Osteocyte (in vitro differentiated cells): Measurements from ENCODE around the gene SCARF2. TPM values are rescaled to one million over a fixed set of nuclear protein-coding genes. Genes with fewer than 3 reads are reported as not detected.
A peak's percentile ranks its signal among the peaks of the same experiment; 100 is the strongest.

Experiments
- DNase-seq: peaks from one replicate; pipeline ENCODE4 v3.0.0; 2021; ENCODE audit warnings: mixed read lengths; ENCODE audit not compliant: unreplicated experiment; ENCODE audit errors: extremely low spot score
- H3K27ac Mint-ChIP-seq: one replicate; pipeline ENCODE4 v1.8.0; 2021; ENCODE audit warnings: mild to moderate bottlenecking, mixed read lengths; ENCODE audit not compliant: unreplicated experiment
- H3K27me3 Mint-ChIP-seq: one replicate; pipeline ENCODE4 v1.8.0; 2021; ENCODE audit warnings: mixed read lengths; ENCODE audit not compliant: unreplicated experiment
- H3K36me3 Mint-ChIP-seq: one replicate; pipeline ENCODE4 v1.8.0; 2021; ENCODE audit warnings: mixed read lengths; ENCODE audit not compliant: unreplicated experiment
- H3K4me1 Mint-ChIP-seq: one replicate; pipeline ENCODE4 v1.8.0; 2021; ENCODE audit warnings: mixed read lengths; ENCODE audit not compliant: unreplicated experiment
- H3K4me3 Mint-ChIP-seq: one replicate; pipeline ENCODE4 v1.8.0; 2021; ENCODE audit warnings: mild to moderate bottlenecking, moderate library complexity, mixed read lengths; ENCODE audit not compliant: unreplicated experiment
- H3K9me3 Mint-ChIP-seq: one replicate; pipeline ENCODE4 v1.8.0; 2021; ENCODE audit warnings: mixed read lengths; ENCODE audit not compliant: unreplicated experiment
- CTCF ChIP-seq: fragments of 200-600 bp; sonication (generic); IDR thresholded peaks from 2 replicates; pipeline ENCODE4 v1.5.0; 2021; ENCODE audit warnings: antibody characterized with exemption, mild to moderate bottlenecking, moderate library complexity
- total RNA-seq: library from RNA; stranded (reverse); gene quantifications from 2 replicates; pipeline ENCODE4 v1.2.1, GENCODE V29; 2021

Gene SCARF2
- total RNA-seq, 1 donor from 2014 or later, result 50.8 TPM

- no peak for TF ChIP-seq CTCF
- H3K36me3 Mint-ChIP-seq, result peaks cover 9% of the 10 kb centered on the region
- no peak for DNase-seq
- H3K9me3 Mint-ChIP-seq, result no peaks in the 10 kb centered on the region
- peak overlapping the region; percentile 92 for H3K27ac Mint-ChIP-seq
- H3K27me3 Mint-ChIP-seq, result no peaks in the 10 kb centered on the region
- H3K4me1 Mint-ChIP-seq, result peaks cover 46% of the 10 kb centered on the region
- H3K4me3 Mint-ChIP-seq, result peak overlapping the region; percentile 98
These were observed 635 bp downstream of the SCARF2 start for GRCh38 chr22:20436768-20437612.

- Mint-ChIP-seq H3K27me3 (no peaks in the 10 kb centered on the region), H3K36me3 (peaks cover 9% of the 10 kb centered on the region), H3K4me3 (peak overlapping the region; percentile 98), H3K27ac (no peak overlapping the region), H3K4me1 (peaks cover 44% of the 10 kb centered on the region), H3K9me3 (no peaks in the 10 kb centered on the region)
- no peak for DNase-seq
- TF ChIP-seq CTCF, result no peak
These were observed 1.3 kb downstream of the SCARF2 start for GRCh38 chr22:20436307-20436767.

GRCh38 chr22:20435436-20436306 is 2.0 kb downstream of the SCARF2 start:
- Mint-ChIP-seq H3K36me3 (peaks cover 8% of the 10 kb centered on the region), H3K4me1 (peaks cover 43% of the 10 kb centered on the region), H3K27me3 (no peaks in the 10 kb centered on the region), H3K27ac (peak overlapping the region; percentile 69), H3K9me3 (no peaks in the 10 kb centered on the region), H3K4me3 (peak overlapping the region; percentile 72)
- DNase-seq, result no peak
- TF ChIP-seq CTCF, result no peak

GRCh38 chr22:20434773-20435172 is 2.9 kb downstream of the SCARF2 start:
- DNase-seq, result no peak
- TF ChIP-seq CTCF, result no peak
- Mint-ChIP-seq H3K27me3 (no peaks in the 10 kb centered on the region), H3K9me3 (no peaks in the 10 kb centered on the region), H3K36me3 (peaks cover 6% of the 10 kb centered on the region), H3K4me1 (peaks cover 42% of the 10 kb centered on the region), H3K4me3 (peak overlapping the region; percentile 38), H3K27ac (peak overlapping the region; percentile 69)
